ENCODE measurements around the gene RHD. TPM values are rescaled to one million over a fixed set of nuclear protein-coding genes. Genes with fewer than 3 reads are reported as not detected.
"Not testable (repeated sequence)": the region's sequence is repeated elsewhere in the genome, so short reads cannot be mapped to it uniquely, and the experiment has no call there.

Gene RHD
- total RNA-seq, 1 experiment from 2014 or later: not detected

DNA sequence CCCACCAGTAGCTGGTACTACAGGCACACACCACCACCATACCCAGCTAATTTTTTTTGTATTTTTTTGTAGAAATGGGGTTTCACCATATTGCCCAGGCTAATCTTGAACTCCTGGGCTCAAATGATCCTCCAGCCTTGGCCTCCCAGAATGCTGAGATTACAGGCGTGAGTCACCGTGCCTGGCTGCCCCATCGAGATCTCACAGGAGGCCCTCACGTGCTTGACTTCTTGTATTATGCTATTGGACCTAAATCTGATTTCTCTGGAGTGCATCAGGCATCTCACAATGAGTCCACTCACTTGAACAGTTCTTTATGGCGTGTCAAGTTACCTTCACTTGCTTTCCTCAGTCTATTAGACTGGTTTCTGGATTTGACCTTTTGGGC, 15.7 kb upstream of the RHD start:
- H3K4me1 Mint-ChIP-seq (ENCODE audit: low read depth, unreplicated experiment): no peaks in the 10 kb centered on the region
- CTCF ChIA-PET: no interaction called here
- H3K4me3 Mint-ChIP-seq (ENCODE audit: low read depth, unreplicated experiment): no peak overlapping the region
- H3K9me3 Mint-ChIP-seq (ENCODE audit: low read depth, unreplicated experiment): no peaks in the 10 kb centered on the region
- no peaks in the 10 kb centered on the region for H3K27me3 Mint-ChIP-seq (ENCODE audit: unreplicated experiment)
- no peak overlapping the region for H3K27ac Mint-ChIP-seq (ENCODE audit: unreplicated experiment)
- DNase-seq: no peak
- TF ChIP-seq, protein P1, sequence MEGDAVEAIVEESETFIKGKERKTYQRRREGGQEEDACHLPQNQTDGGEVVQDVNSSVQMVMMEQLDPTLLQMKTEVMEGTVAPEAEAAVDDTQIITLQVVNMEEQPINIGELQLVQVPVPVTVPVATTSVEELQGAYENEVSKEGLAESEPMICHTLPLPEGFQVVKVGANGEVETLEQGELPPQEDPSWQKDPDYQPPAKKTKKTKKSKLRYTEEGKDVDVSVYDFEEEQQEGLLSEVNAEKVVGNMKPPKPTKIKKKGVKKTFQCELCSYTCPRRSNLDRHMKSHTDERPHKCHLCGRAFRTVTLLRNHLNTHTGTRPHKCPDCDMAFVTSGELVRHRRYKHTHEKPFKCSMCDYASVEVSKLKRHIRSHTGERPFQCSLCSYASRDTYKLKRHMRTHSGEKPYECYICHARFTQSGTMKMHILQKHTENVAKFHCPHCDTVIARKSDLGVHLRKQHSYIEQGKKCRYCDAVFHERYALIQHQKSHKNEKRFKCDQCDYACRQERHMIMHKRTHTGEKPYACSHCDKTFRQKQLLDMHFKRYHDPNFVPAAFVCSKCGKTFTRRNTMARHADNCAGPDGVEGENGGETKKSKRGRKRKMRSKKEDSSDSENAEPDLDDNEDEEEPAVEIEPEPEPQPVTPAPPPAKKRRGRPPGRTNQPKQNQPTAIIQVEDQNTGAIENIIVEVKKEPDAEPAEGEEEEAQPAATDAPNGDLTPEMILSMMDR (IDR thresholded peaks at IDR 0.05; ENCODE audit: unreplicated experiment): no peak
- no TSS peak for BruUV-seq (replicated peaks)
- H3K36me3 Mint-ChIP-seq (ENCODE audit: insufficient read depth, unreplicated experiment): no peaks in the 10 kb centered on the region
- intact Hi-C loops (cut with micrococcal nuclease; ENCODE audit: unreplicated experiment): no loop called here

DNA sequence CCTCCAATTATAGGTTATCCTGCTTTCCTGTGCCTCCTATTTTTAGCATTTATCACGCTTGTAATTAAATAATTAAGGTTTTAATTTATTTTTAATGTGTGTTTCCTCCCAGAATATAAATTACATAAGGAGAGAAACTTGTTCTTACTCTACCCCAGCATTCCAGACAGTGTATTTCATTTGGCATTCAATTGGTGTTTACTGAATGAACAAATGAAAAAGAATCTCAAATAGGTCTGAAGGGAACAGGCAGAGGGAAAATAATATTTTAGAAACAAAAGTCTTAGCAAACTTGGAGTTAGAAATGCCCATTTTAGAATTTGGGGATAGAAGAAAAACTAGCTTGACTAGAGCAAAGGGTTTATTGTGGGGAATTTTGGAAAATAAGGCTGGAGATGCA, 15.1 kb upstream of the RHD start:
- no peak for DNase-seq
- CTCF ChIA-PET: no interaction called here
- Mint-ChIP-seq H3K4me1 (ENCODE audit: low read depth, unreplicated experiment) (no peaks in the 10 kb centered on the region), H3K27me3 (ENCODE audit: unreplicated experiment) (no peaks in the 10 kb centered on the region), H3K27ac (ENCODE audit: unreplicated experiment) (no peak overlapping the region), H3K9me3 (ENCODE audit: low read depth, unreplicated experiment) (no peaks in the 10 kb centered on the region), H3K36me3 (ENCODE audit: insufficient read depth, unreplicated experiment) (no peaks in the 10 kb centered on the region), H3K4me3 (ENCODE audit: low read depth, unreplicated experiment) (no peak overlapping the region)
- intact Hi-C loops (cut with micrococcal nuclease; ENCODE audit: unreplicated experiment): no loop called here
- no TSS peak for BruUV-seq (replicated peaks)
- TF ChIP-seq, protein P1 (IDR thresholded peaks at IDR 0.05; ENCODE audit: unreplicated experiment): no peak

DNA sequence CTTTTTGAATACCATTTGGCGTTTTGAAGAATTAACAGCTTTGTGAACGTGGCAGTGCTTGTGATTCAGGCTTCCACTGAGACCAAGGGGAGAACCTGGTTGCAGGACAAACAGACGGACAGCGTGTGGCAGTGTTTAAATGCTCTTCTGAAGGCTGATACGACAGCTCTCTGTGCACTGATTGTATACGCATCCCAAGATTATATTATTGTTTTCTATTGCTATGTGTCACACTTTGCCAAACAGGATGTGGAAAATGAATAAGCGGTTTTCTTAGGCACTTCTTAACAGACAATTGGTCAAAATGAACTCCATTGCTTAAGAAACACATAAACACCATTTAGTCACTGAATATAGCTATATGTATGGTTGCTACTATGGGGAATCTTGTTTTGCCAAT, 12.5 kb upstream of the RHD start:
- intact Hi-C loops (cut with micrococcal nuclease; ENCODE audit: unreplicated experiment); H3K27ac Mint-ChIP-seq (ENCODE audit: unreplicated experiment); H3K27me3 Mint-ChIP-seq (ENCODE audit: unreplicated experiment); H3K36me3 Mint-ChIP-seq (ENCODE audit: insufficient read depth, unreplicated experiment); BruUV-seq (replicated peaks); H3K4me1 Mint-ChIP-seq (ENCODE audit: low read depth, unreplicated experiment); H3K9me3 Mint-ChIP-seq (ENCODE audit: low read depth, unreplicated experiment); DNase-seq; CTCF ChIA-PET; H3K4me3 Mint-ChIP-seq (ENCODE audit: low read depth, unreplicated experiment): not testable (repeated sequence)

DNA sequence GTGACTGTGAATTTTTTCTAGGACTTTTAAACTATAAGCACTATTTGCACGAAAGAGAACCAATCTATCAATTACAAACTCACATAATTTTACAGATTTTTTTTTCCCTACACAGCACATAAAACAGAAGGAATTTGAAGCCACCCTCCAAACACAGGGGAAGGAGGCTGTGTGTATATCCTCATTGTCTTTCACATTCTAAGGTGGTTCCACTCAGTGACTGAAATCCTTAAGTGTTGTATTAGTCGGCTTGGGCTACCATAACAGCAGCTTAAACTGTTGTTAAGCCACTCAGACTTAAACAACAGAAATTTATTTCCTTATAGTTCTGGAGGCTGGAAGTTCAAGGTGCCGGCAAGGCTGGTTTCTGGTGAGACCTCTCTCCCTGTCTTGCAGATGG, 12.0 kb upstream of the RHD start:
- DNase-seq; intact Hi-C loops (cut with micrococcal nuclease; ENCODE audit: unreplicated experiment); CTCF ChIA-PET; H3K27me3 Mint-ChIP-seq (ENCODE audit: unreplicated experiment); H3K4me3 Mint-ChIP-seq (ENCODE audit: low read depth, unreplicated experiment); H3K9me3 Mint-ChIP-seq (ENCODE audit: low read depth, unreplicated experiment); H3K27ac Mint-ChIP-seq (ENCODE audit: unreplicated experiment); BruUV-seq (replicated peaks); H3K4me1 Mint-ChIP-seq (ENCODE audit: low read depth, unreplicated experiment); H3K36me3 Mint-ChIP-seq (ENCODE audit: insufficient read depth, unreplicated experiment): not testable (repeated sequence)

DNA sequence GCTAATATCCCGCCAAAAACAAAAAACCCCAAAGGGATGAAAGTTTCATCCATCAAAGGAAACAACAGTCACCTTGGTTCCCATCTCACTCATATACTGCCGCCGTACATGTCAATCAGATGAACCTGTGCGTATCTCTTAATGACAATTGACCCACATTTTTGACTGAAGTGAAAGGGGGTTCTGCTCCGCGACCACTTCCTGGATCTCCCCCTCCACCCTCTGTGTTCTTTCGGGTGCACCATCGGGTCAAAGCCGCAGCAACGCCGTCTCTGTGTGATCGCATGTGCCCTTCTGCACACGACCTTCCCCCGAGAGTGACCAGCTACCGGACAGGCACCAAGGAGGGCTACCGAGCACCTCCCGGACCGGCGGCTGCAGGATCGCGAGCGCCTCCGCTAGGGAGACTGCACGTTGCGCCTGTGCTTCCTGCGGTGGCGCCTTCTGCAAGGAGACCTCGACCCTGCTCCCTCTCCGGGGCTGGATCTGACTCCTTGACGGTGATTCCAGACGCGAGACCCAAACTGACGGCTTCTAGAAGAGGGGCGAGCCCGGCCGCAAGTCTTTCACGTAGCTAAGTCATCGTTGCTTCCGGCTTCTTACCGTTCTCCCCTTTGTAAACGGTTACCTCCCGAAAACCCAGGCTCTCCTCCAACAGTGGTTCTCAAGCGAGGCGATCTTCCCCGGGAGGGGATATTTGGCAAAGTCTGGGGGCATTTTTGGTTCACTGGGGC, 5.6 kb upstream of the RHD start:
- not testable (repeated sequence) for H3K27me3 Mint-ChIP-seq (ENCODE audit: unreplicated experiment)
- peak overlapping the region; percentile 76 for H3K4me3 Mint-ChIP-seq (ENCODE audit: low read depth, unreplicated experiment)

DNA sequence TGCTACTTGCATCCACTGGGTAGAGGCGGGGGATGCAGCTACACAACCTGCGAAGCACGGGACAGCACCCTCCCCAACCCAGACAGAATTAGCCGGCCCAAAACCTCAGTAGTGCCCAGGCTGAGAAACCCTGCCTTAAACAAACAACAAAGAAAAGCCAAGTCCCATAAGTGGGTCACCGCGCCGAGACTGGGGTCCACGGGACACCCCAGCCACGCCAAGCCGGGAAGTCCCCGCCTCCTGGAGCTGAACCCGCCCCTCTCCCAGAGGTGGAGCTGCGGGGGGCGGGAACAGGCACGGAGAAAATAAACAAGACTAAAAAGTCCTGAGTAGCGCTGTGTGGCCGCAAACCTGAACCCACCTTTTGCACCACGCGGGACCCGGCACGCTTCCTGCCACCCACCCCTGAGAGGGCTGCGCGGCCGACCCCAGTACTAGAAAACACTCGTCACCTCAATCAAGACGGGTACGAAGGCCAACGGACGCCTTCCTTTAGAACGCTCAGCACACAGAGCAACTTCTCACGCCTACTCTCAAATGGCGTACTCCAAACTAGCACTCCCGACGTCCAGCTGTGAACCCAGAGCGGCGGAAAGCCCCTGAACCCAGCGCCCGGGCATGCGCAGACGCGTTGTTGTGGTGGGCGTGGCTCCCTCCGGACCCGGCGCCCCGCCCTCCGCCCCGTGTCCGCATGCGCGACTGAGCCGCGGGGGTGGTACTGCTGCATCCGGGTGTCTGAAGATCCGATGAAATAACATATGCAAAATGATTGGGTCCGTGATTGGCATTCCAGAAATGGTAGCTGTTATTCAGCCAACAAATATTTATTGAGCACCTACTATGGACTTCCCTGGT, 4.8 kb upstream of the RHD start:
- H3K9me3 Mint-ChIP-seq (ENCODE audit: low read depth, unreplicated experiment); CTCF ChIA-PET; H3K4me1 Mint-ChIP-seq (ENCODE audit: low read depth, unreplicated experiment); H3K27ac Mint-ChIP-seq (ENCODE audit: unreplicated experiment); H3K36me3 Mint-ChIP-seq (ENCODE audit: insufficient read depth, unreplicated experiment); intact Hi-C loops (cut with micrococcal nuclease; ENCODE audit: unreplicated experiment); H3K27me3 Mint-ChIP-seq (ENCODE audit: unreplicated experiment): not testable (repeated sequence)
- peak; percentile 88 for DNase-seq
- H3K4me3 Mint-ChIP-seq (ENCODE audit: low read depth, unreplicated experiment): peak overlapping the region; percentile 62
- BruUV-seq (replicated peaks): TSS peak; percentile 67

More for the DNA sequence above, 5.6 kb upstream of the RHD start:
- H3K9me3 Mint-ChIP-seq (ENCODE audit: low read depth, unreplicated experiment); H3K36me3 Mint-ChIP-seq (ENCODE audit: insufficient read depth, unreplicated experiment); H3K27ac Mint-ChIP-seq (ENCODE audit: unreplicated experiment); CTCF ChIA-PET; intact Hi-C loops (cut with micrococcal nuclease; ENCODE audit: unreplicated experiment); BruUV-seq (replicated peaks); H3K4me1 Mint-ChIP-seq (ENCODE audit: low read depth, unreplicated experiment): not testable (repeated sequence)
- DNase-seq: peak; percentile 45

DNA sequence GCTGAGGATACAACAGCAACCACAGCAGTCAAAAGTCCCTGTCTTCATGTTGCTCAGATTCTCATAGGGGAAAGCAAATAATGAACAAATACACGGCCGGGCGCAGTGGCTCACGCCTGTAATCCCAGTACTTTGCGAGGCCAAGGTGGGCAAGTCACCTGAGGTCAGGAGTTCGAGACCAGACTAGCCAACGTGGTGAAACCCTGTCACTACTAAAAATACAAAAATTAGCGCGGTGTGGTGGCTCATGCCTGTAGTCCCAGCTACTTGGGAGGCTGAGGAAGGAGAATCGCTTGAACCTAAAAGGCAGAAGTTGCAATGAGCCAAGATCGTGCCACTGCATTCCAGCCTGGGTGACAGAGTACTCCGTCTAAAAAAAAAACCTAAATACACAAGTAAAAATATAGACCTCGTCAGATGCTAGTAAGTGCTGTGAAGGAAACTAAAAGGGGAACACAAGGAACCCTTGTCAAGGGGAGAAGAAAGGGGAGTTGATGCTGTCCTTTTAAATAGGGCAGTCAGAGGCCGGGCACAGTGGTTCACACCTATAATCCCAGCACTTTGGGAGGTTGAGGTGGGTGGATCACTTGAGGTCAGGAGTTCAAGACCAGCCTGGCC, 4.1 kb upstream of the RHD start:
- H3K9me3 Mint-ChIP-seq (ENCODE audit: low read depth, unreplicated experiment); H3K4me1 Mint-ChIP-seq (ENCODE audit: low read depth, unreplicated experiment); BruUV-seq (replicated peaks); intact Hi-C loops (cut with micrococcal nuclease; ENCODE audit: unreplicated experiment); H3K27ac Mint-ChIP-seq (ENCODE audit: unreplicated experiment); H3K36me3 Mint-ChIP-seq (ENCODE audit: insufficient read depth, unreplicated experiment); DNase-seq; H3K27me3 Mint-ChIP-seq (ENCODE audit: unreplicated experiment); CTCF ChIA-PET: not testable (repeated sequence)
- H3K4me3 Mint-ChIP-seq (ENCODE audit: low read depth, unreplicated experiment): peak overlapping the region; percentile 62

DNA sequence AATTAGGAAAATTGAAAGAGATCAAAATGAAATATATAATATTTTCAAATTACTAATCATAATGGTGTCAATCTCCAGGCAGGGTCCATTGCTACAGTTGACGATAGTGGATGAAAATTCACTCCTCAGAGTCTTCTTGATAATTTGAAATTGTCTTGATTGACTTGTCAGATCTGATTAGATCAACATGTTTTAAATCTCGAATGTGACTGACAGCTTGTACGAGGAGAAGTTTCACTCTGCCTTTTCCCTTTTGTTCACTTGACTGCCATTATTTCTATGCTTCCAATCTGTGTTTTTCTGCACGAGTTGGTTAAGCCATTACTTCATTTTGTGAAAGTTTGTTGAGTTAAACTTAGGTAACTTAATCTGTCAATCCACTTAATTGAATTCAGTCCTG, 3.3 kb downstream of the RHD start:
- DNase-seq; H3K27me3 Mint-ChIP-seq (ENCODE audit: unreplicated experiment); H3K4me3 Mint-ChIP-seq (ENCODE audit: low read depth, unreplicated experiment); H3K36me3 Mint-ChIP-seq (ENCODE audit: insufficient read depth, unreplicated experiment); CTCF ChIA-PET; BruUV-seq (replicated peaks); H3K27ac Mint-ChIP-seq (ENCODE audit: unreplicated experiment); H3K9me3 Mint-ChIP-seq (ENCODE audit: low read depth, unreplicated experiment); intact Hi-C loops (cut with micrococcal nuclease; ENCODE audit: unreplicated experiment); H3K4me1 Mint-ChIP-seq (ENCODE audit: low read depth, unreplicated experiment): not testable (repeated sequence)
